GM10266 (cell line): Measurements from ENCODE around the gene GPC4.
"Not testable (repeated sequence)": the region's sequence is repeated elsewhere in the genome, so short reads cannot be mapped to it uniquely, and the experiment has no call there.

Experiments used
- DNase-seq: peaks from one replicate; pipeline ENCODE4 v3.0.0; 2012; ENCODE audit errors: extremely low spot score
- CTCF ChIP-seq: IDR thresholded peaks from 2 replicates; pipeline ENCODE4 v1.5.1; 2012; ENCODE audit warnings: mild to moderate bottlenecking, low read depth; ENCODE audit not compliant: control insufficient read depth, insufficient read depth; ENCODE audit errors: missing control alignments

GPC4 gene

GRCh38 chrX:133325422-133325821 lies 89.9 kb downstream of the GPC4 start:
- DNase-seq: no peak

GRCh38 chrX:133323431-133323830 lies 91.9 kb downstream of the GPC4 start:
- TF ChIP-seq CTCF: no peak
- DNase-seq: no peak

More at GRCh38 chrX:133325422-133325821, 89.9 kb downstream of the GPC4 start:
- TF ChIP-seq CTCF: no peak

- not testable (repeated sequence) for DNase-seq
Observed at GRCh38 chrX:133322269-133322668, 93.0 kb downstream of the GPC4 start.

- TF ChIP-seq CTCF: no peak
- DNase-seq: no peak
Observed at GRCh38 chrX:133321451-133321850, 93.8 kb downstream of the GPC4 start.

GRCh38 chrX:133314281-133314680 lies 101.0 kb downstream of the GPC4 start:
- no peak for TF ChIP-seq CTCF
- DNase-seq: no peak

- DNase-seq: no peak
- no peak for TF ChIP-seq CTCF
Observed at GRCh38 chrX:133308499-133308897, 106.8 kb downstream of the GPC4 start.

GRCh38 chrX:133307637-133308498 lies 107.4 kb downstream of the GPC4 start:
- TF ChIP-seq CTCF: no peak
- DNase-seq: no peak
